Ishikawa (cell line): ENCODE measurements around the gene GSN.

Source experiments
- EP300 ChIP-seq: IDR thresholded peaks from 2 replicates; pipeline ENCODE4 v1.6.1; 2012; ENCODE audit warnings: borderline replicate concordance
- RAD21 ChIP-seq: IDR thresholded peaks from 2 replicates; pipeline ENCODE4 v1.6.1; 2012; ENCODE audit warnings: low read depth
- REST ChIP-seq: IDR thresholded peaks from 2 replicates; pipeline ENCODE4 v1.6.1; 2012; ENCODE audit warnings: low read depth, mild to moderate bottlenecking
- TAF1 ChIP-seq: IDR thresholded peaks from 2 replicates; pipeline ENCODE4 v1.6.1; 2012; ENCODE audit warnings: low read depth, mild to moderate bottlenecking
- YY1 ChIP-seq: IDR thresholded peaks from 2 replicates; pipeline ENCODE4 v1.6.1; 2012; ENCODE audit warnings: low read depth
- ZBTB7A ChIP-seq: IDR thresholded peaks from 2 replicates; pipeline ENCODE4 v1.6.1; 2012; ENCODE audit warnings: low read depth

GRCh38 chr9:121259498-121259897 lies 8.5 kb upstream of the GSN start:
- TF ChIP-seq TAF1, result no peak
- TF ChIP-seq REST, result no peak
- no peak for TF ChIP-seq ZBTB7A
- TF ChIP-seq EP300, result no peak
- TF ChIP-seq RAD21, result no peak
- no peak for TF ChIP-seq YY1
